GM19452 (cell line): ENCODE measurements around the gene LSM12.

Source experiments
- ATAC-seq: cut with Tn5 transposase; IDR thresholded peaks from one replicate; pipeline ENCODE4 v1.9.1; 2021; ENCODE audit not compliant: unreplicated experiment

Gene LSM12

DNA sequence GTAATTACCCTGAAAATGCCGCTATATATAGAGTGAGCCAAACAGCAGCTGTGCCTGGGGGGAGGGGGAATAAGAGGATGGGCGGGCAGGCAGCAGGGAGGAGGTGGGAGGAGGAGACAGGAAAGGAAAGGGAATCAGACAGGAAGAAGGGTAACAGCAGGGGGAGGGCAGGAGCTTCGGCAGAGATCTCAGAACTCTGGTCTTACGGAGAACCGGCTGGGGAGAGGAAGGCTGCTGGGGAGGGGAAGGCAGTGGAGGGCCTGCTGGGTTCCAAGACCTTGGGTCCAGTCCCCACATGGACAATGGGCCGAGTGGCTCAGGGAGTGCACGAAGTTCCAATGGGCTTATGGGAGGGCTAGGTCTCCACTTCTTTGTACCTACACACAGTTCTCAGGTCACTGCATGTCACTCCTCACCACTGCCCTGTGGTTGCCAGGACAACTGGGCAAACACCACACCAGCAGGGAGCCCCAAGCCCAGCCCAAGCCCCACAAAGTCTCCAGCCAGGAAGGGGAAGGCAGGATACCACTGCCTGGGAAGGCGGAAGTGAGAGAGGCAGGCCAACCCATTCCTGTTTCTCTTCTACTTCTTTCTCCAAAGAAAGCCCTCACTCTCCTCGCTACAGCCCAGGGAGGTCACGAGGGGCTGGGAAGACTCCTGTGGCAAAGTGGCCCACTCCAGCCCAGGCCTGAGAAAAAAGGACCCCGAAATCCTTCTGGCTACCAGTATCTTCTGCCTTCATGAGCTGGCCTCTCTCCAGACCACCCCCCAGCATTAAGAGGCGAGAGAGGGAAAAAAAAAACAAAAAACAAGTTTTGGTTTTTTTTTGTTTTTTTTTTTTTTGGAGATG is 29.4 kb upstream of the LSM12 start:
- no peak for ATAC-seq

DNA sequence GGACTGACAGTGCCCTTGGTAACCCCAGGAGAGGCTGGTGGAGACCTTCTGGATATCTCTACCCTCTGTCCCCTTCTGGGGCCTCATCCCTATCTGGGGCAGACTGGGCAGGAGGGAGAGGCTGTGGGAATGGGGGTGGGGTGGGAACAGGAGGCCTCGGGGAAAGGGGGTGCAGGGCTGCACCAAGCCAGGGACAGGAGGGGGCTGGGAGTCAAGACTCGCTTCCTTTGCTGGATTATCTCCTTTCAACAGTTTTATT is 28.8 kb upstream of the LSM12 start:
- ATAC-seq: no peak

DNA sequence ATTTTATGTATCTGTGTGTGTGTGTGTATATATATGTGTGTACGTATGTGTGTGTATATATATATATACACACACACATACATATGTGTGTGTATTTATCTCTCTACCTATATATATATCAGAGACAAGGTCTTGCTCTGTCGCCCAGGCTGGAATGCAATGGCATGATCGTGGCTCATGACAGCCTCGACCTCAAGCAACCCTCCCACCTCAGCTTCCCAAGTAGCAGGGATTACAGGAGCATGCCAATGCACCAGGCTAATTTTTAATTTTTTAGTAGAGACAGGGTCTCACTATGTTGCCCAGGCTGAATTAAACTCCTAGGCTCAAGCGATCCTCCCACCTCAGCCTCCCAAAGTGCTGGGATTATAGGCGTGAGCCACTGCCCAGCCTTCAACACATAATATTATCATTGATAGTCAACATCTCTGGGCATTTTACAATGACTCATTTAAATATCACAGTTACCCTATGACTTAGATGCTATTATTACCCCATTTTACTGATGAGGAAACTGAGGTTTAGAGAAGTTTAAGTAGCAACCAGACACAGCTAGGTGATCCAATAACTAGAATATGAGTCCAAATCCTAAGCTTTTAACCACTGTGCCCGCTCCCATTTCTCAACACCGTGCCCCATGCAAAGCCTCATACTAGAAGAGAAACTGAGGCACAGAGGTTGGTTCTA is 28.4 kb upstream of the LSM12 start:
- no peak for ATAC-seq

DNA sequence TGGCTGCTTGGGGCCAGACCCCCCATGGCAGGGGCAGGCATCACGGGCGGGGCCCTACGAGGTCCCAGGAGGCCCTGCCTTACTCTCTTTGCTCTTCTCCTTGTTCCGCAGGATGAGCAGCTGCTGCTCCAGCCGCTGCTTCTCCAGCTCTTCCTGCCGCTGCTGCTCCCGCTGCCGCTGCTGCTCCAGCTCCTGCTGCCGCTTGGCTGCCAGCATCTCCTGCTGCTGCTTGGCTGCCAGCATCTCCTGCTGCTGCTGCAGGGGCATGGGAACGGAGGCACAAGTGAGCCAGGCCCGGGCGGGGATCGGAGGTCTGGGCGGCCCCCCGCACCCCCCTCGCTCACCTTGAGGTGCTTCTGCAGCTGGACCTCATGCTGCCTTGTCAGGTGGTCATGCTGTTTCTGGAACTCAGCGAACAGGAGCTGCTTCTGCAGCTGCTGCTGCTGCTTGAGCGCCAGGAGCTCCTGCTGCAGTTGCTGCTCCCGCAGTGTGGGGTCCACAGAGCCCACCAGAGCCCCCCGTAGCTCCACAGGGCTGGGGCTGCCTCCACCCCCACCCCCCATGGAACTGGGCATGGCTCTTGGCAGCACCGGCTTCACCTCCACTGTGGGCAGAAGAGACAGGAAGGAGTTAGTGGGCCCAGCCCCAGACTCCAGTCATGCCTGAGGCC is 26.9 kb upstream of the LSM12 start:
- ATAC-seq: no peak

DNA sequence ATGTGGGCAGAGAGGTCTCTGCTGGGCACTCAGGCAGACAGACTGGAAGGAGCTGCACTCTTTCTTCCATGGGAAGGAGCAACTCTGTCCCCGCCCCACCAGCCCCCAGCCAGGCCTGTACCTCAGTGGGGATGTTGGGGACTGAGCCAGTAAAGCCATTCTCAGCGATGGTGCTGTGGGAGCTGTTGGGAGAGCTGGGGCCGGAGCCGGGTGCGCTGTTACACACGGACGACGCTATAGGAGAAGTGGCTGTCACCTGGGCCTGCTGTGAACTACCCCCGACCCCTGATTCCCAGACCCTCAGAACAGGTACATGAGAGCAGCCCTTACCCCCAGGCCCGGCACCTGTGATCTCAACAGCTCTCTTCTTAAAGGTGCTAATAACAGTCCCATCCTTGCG is 25.6 kb upstream of the LSM12 start:
- ATAC-seq: no peak

DNA sequence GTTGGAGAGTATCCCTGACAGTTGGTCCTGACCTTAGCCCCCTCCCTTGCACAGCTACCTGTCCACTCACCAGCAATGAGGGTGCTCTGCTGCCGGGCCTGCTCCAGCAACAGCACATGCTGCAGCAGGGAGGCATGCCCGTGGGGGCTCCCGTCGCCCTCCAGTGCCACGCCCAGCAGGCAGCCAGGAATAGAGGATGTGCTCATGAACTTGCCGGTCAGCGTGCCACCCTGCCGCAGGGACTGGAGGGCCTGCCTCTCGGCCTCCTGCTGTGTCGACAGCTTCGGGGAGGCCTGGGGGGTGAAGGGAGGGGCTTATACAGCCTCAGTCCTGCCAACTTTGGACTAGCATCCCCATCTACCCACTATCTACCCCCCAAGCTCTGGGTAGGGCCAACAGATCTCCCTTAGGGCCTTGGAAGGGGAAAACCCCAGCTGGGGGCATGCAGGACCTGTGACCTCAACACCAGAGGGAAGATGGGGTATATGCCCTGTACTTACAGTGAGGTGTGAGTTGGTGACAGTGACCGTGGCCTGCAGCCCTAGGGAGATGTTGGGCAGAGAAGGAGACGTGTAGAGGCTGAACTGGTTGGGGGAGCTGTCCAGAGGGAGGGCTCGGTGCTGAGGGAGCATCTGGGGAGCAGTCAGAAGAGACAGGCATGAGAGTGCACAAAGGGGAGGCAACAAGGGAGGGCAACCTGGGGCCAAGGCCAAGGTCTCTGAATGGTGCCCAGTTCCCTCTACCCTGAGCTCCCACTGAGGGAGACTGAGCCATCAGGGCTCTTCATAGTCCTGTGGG is 24.9 kb upstream of the LSM12 start:
- no peak for ATAC-seq

DNA sequence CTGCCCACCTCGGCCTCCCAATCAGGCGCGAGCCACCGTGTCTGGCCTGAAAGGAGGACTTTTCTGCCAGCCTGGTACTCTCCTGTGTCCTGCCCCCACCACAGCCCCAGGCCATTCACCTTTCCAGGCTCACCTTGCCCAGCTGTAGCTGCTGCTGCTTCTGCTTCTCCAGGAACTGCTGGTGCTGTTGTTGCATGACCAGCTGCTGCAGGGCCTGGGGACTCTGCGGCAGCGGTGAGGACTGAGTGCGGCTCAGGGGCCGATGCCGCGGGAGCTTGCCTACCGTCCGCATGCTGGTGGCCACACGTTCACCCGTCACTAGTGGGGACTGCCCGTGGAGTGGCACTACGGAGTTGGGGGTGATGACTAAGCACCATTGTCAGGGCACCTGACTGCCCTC is 21.8 kb upstream of the LSM12 start:
- ATAC-seq: no peak

DNA sequence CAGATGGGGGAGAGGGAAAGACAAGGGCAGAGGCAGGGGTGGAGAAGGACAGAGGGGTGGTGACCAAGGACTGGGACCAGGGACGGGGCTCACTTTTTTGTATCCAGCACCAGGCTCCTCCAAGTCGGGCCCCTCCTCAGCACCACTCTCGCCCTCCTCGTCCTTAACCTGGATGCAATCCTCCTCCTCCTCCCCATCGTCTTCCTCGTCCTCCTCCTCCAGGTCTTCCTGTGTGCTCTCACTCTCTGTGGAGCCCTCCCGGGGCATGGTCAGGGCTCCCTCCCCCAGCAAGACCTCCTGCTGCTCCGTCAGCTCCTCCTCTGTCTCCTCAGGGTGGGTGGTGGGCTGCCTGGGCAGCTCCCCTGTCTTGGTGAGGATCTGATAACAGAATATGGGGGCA is 20.8 kb upstream of the LSM12 start:
- no peak for ATAC-seq

DNA sequence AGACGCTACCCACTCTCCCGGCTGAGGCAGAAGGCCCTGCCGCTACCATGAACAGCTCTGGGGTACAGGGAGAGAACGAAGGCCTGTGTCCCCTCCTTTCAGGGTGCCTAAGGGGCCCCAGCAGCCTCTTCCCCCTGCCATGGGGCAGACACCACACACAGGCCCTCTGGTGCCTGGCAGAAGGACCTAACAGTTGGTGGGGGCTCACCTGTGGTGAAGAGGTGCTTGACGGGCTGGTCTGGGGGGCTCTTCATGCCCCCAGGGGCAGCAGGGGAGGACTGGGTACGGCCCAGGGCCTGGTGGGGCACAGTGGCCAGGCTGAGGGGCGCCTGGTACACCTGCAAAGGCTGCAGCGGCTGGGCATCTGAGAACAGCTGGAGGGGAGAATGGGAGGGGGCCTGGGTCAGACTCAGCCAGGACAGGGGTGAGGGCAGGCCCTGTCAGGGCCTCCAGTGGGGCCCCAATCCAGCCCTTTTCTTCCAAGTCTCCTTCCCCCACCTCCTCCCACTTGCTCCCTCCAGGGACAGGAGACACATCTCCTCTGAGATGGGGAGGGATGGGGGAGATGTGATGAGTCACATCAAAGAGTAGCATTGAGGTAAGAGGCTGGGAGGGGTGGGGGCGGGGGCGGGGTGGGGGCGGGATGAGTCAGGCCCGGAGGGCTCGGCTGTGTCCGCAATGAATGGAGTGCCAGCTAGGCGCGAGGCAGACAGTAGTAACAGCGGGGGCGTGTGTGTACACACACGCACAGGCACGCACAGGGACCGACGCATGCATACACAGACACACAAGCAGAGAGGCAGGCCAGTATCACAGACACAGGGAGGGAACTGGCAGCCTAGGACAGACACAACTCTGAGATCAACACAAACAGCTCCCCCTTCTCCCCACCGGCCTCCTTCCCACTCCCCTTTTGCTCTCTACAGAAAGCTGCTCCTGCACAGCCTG is 20.2 kb upstream of the LSM12 start:
- ATAC-seq: no peak

DNA sequence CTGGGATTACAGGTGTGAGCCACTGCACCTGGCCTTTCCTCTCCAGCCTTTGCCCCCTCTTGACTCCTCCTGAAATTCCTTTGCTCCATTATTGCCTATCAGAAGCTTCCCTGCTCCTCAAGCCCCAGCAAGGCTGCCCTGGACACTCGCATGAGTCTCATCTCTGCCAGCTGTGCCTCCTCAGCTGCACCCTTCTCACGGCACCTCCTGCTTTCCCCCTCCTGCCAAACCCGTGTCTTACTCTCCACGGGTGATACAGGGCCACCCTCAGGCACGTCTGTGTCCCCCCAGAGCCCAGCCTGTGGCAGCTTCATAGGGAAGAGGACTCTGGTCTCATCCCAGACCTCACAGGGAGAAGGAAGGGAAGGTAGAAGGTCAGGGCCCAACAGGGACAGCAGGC is 19.4 kb upstream of the LSM12 start:
- ATAC-seq: no peak

DNA sequence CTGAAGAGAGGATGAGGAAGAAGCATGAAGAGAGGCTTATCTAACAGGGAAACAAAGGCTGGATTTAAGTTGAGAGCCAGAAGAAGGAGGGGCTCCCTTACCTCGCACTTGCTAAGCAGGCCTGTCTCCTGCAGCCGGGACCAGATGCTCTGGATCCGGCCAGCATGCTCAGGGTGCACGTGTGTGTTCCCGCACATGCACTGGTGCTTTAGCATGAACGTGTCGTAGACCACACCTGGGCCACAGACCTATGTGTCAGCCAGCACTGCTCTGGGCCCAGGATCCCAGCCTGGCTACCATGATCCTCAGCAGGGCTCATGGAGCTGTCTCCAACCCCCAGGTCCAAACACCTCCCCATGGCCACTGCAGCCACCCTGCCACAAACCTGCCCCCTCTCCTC is 18.4 kb upstream of the LSM12 start:
- no peak for ATAC-seq

DNA sequence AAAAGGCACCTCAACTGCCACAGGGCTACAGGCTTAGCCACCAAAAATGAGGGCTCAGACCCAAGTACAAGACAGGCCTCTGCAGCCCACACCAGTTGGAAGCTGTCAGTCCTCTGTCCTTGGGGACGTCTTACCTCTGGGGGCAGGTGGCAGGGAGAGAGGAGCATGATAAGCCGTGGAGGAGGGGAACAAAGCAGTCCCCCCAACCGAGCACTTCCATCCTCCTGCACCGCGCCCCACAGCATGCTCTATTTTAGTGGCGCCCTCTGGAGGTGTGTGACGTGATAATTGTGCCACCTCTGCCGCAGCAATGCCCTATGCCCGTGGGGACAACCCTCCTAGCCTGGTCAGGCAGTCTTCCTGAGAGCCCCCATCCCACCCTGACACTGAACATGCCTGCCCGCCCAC is 17.7 kb upstream of the LSM12 start:
- ATAC-seq: no peak

DNA sequence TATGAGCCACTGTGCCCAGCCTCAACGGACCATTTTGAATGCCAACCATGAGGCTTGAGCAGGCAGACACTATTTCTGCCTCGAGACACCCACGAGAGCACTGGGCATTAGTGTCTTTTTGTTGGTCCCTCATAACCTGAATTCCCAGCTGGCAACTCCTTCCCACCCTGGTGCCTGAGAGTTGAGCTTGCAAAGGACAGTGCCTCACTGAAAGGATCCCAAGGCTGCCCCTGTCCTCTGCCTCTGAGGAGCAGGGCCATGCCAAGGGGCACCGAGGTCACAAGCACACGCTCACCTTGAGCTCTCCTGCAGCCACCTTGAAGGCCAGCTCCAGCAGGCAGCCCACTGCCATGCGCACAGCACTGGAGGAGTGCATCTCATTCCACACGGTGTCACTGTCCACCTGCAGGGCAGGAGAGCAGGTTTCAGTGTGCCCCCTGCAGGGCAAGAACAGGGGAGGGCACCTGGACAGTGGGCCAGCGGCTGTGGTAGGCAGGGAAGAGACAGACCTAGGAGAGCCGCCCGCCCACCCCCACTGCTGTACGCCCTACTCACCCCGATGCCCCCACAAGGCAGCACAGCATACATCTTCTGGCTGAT is 16.9 kb upstream of the LSM12 start:
- ATAC-seq: no peak

DNA sequence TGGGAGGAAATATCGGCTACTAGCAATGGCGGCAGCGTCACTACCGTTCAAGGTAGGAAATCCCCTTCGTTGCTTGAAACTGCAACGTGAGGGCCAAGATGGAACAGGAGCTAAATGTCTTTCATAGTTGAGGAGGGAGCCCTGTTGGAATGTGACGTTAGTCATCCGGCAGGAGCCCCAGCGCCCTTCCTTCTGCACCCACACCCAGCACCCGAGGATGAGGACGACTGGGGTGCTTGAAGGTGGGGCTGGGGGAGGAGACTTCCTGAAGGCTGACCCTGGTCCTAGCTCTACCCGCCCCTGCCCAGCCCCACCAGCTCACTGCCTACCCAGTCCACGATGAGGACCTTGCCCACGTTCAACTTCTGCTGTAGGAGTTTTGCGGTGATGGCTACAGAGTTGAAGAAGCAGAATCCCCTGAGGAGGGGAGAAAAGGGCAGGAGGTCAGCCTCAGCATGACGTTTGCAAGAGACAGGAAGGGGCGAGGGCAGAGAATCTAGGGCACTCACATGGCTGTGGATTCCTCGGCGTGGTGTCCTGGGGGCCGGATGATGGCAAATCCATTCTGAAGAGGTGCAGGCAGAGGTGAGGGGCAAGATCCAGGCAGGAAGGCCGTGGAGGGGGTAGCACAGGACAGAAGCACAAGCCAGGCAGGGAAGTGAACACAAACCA is 15.9 kb upstream of the LSM12 start:
- no peak for ATAC-seq

DNA sequence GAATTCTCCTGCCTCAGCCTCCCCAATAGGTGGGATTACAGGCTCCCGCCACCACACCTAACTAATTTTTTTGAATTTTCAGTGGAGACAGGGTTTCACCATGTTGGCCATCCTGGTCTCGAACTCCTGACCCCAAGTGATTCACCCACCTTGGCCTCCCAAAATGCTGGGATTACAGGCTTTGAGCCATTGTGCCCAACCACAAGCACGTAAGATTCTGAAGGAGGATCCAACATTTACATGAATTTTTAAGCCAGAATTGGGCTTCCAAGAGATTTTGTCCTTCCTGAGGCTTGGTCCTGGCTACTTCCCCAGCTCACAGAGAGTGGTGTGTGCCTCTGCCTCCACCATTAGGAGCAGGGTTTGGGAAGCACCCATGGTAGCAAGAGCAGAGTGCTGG is 15.2 kb upstream of the LSM12 start:
- ATAC-seq: no peak

DNA sequence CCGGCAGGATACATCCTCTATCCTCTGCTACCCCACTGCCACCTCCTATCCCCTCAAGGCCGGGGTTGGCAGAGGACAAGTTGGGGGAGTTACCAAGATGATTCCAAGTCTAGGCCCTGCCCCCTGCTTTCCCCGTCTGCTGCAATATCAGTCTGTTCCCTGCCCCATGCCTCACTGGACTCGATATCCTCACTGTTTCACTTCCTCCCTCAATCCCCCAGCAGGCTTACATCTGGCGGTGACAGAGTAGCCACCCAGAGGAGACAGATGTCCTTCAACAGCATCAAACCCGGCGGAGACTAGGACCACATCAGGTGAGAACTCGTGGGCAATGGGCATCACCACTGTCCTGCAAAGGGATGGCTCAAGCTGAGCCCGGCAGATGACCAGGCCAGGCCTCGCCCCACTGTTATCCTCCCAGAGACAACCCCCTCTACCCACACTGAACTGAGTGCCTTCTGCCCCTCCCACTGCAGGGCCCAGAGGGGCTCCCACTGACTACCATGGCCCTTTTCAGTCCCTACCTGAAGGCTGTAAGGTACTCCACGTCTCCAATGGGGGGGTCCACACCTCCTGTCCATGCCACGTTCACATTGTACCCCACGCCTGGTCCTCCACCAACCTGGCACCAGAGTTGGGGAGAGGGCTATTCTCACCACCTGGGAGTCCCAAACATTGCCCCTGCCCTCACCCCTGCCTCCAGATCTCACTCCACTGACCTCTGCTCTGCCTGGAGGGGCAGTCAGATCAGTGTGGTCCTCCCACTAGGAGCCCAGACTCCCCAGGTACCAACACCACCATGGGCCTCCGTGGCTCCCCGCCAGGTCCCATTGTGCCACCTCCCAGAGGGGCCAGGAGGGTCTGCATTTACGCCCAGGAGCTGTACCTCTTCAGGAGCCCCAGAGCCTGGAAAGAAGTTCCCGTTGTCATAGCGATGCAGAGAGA is 13.7 kb upstream of the LSM12 start:
- no peak for ATAC-seq

DNA sequence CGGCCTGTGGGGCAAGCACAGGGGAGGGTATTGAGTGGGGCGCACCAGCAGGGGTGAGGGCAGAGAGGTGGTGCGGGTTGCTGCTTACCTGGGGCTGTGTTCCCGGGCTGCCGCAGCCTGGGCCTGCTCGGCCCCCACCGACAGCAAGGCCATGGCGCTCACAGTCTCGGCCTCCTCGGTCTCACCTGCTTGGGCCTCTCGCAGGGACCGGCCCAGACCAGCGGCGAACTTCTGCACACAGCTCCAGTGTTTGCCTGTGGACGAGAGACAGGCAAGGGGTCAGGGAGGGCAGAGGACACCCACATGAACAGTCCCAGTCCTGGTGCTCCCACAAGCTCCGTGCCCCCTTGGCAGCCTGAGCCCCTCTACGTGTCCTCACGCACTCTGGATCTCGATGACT is 11.9 kb upstream of the LSM12 start:
- ATAC-seq: no peak

DNA sequence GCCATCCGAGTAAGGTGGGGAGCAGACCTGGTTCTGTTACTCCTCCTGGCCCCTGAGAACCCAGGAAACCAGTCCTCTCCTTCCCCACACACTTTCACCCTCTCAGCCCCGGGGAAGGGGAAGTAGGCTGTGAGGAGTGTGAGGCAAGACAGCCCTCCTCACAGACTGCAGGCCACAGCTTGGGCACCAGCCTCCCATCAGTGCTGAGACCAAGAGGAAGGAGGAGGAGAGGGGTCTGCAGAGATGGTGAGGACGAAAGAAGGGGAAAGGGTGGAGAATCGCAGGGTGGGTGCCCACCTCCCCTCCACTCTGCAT is 11.1 kb upstream of the LSM12 start:
- ATAC-seq: no peak
